Stimulated activated naive CD8-positive, alpha-beta T cell treated with anti-CD3 and anti-CD28 coated beads, Interleukin-15, Interleukin-2, amounts not matched to agents 100 ng/mL and 50 ng/mL, for 24 hours (primary cell): ENCODE results near the gene IRF2BP1.

Experiments used
- H3K27ac Mint-ChIP-seq: one replicate; pipeline ENCODE4 v1.8.0; 2021; ENCODE audit warnings: mild to moderate bottlenecking, mixed read lengths
- H3K27me3 Mint-ChIP-seq: one replicate; pipeline ENCODE4 v1.8.0; 2021; ENCODE audit warnings: mixed read lengths
- H3K36me3 Mint-ChIP-seq: one replicate; pipeline ENCODE4 v1.8.0; 2021; ENCODE audit warnings: low read depth, mixed read lengths
- H3K4me1 Mint-ChIP-seq: one replicate; pipeline ENCODE4 v1.8.0; 2021; ENCODE audit warnings: low read depth, mixed read lengths
- H3K4me3 Mint-ChIP-seq: one replicate; pipeline ENCODE4 v1.8.0; 2021; ENCODE audit warnings: mild to moderate bottlenecking, mixed read lengths
- H3K9me3 Mint-ChIP-seq: one replicate; pipeline ENCODE4 v1.8.0; 2021; ENCODE audit warnings: mixed read lengths

The IRF2BP1 gene, protein sequence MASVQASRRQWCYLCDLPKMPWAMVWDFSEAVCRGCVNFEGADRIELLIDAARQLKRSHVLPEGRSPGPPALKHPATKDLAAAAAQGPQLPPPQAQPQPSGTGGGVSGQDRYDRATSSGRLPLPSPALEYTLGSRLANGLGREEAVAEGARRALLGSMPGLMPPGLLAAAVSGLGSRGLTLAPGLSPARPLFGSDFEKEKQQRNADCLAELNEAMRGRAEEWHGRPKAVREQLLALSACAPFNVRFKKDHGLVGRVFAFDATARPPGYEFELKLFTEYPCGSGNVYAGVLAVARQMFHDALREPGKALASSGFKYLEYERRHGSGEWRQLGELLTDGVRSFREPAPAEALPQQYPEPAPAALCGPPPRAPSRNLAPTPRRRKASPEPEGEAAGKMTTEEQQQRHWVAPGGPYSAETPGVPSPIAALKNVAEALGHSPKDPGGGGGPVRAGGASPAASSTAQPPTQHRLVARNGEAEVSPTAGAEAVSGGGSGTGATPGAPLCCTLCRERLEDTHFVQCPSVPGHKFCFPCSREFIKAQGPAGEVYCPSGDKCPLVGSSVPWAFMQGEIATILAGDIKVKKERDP

DNA sequence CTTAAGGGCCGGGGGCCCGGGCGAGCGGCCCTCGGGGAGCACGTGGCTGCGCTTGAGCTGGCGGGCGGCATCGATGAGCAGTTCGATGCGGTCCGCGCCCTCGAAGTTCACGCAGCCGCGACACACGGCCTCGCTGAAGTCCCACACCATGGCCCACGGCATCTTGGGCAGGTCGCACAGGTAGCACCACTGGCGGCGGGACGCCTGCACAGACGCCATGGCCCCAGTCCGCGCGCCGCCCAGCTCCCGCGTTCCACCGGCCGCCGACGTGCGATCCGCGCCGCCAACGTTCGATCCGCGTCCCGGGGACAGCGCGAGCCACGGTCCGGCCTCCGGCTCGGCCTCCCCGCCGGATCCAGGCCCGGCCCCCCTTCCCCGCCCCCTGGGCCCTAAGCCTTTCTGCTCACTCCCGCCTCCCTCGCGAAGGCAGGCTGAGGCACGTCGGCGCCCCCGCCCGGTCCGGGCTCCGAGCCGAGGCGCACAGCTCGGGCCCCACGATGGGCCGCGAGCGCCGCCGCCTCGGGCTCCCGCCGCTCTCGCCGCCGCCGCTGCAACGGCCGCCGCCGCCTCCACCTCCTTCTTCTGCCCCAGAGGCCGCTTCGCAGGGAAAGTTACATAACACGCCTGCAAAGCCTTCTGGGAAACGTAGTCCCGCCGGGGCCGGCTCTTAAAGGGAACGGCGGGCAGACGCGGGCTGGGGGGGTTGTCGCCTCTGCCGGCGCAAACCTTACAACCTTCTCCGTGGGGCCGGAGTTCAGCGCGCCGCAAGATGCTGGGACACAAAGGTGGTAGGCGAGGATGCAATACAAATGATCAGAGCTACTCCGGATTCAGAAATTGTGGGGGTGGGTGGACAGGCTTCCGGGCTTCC, at the start of gene IRF2BP1:
IRF2BP1 (minus strand) TSS at position 586 of the 871 bp plus-strand sequence; CDS start at position 219, 367 bp downstream.
- Mint-ChIP-seq H3K9me3 (no peaks in the 10 kb centered on the region), H3K36me3 (no peaks in the 10 kb centered on the region)

DNA sequence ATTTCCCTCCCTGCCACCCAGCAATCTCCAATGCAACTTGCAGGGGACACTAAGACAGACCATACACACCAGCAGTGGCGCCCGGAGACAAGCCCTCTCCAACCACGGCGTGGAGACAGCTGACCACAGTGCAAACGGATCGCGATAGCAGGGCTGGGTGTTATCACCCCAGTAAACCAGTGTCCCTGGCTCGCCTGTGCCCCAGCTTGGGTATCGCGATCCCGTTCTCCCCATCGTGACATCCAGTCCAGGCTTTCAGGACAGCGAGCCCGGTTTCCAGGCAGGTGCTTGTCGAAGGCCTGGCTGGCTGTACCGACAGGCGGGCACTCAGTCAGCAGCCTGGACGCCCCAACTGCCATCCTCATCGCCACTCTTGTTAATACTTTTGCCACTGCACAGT, 49.3 kb upstream of the IRF2BP1 start:
- Mint-ChIP-seq H3K36me3 (no peaks in the 10 kb centered on the region), H3K27ac (no peak overlapping the region), H3K4me1 (peaks cover 3% of the 10 kb centered on the region), H3K27me3 (peaks cover 49% of the 10 kb centered on the region), H3K4me3 (no peak overlapping the region), H3K9me3 (no peaks in the 10 kb centered on the region)

More for the DNA sequence above, at the start of gene IRF2BP1:
- Mint-ChIP-seq H3K4me3 (peak within 1 kb of the TSS; percentile 88), H3K27me3 (no peaks in the 10 kb centered on the region), H3K4me1 (peaks cover 36% of the 10 kb centered on the region), H3K27ac (peak within 1 kb of the TSS; percentile 92)

DNA sequence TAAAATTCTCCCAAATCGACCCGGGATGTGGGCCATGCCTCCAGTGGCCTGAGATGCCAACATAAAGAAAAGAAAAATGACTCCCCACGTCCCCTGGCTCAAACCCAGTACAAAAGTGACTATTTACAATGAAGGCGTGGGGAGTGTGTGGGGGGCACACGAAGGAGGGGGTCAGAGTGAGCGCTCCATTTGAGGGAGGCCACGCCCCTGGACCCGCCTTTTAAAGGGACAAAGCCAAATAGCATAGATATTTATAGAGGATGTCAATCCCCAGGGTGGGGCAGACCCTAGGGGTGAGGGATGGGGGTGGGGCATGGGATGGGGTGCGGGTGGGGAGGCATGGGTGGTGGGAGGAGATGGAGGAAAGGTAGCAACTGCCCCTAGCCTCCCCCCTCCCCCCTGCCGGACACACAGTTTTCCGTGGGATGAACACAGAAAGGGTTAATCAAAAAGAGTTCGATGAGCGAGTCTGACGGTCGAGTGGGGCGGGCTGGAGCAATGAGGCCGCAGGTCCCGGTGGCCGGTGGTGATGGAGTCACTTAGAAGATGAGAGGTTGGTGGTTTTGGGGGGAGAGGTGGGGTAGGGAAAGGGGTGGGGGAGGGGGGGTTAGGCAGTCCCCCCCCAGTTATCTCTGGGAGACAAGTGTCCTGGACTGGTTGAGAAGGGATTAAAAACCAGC, 48.8 kb upstream of the IRF2BP1 start:
- Mint-ChIP-seq H3K4me3 (no peak overlapping the region), H3K27ac (no peak overlapping the region)

DNA sequence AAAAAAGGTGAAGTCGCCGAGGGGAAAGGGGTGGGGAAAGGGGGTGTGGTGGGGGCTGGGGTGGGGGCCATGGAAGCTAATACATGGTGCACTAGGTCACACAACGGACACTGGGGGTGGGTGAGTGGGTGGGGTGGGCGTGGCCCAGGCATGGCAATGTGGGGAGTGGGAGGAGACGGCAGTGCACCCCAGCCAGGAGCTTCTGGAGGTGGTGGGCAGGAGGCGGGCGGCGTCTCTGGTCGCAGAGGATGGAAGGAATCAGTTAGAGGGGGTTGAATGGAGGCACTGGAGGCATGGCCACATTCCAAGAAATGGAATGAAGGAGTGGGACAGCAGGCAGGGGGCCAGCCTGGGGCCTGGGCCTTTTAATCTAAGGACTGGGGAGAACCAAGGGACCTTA, 47.8 kb upstream of the IRF2BP1 start:
- H3K27me3 Mint-ChIP-seq, result peaks cover 46% of the 10 kb centered on the region
- H3K9me3 Mint-ChIP-seq, result no peaks in the 10 kb centered on the region
- no peak overlapping the region for H3K27ac Mint-ChIP-seq

More for the DNA sequence above, 48.8 kb upstream of the IRF2BP1 start:
- Mint-ChIP-seq H3K27me3 (peaks cover 50% of the 10 kb centered on the region), H3K4me1 (peaks cover 3% of the 10 kb centered on the region), H3K9me3 (no peaks in the 10 kb centered on the region), H3K36me3 (no peaks in the 10 kb centered on the region)

GRCh38 chr19:45931055-45931454, 45.1 kb upstream of the IRF2BP1 start:
- H3K4me3 Mint-ChIP-seq, result no peak overlapping the region
- peaks cover 36% of the 10 kb centered on the region for H3K27me3 Mint-ChIP-seq
- no peaks in the 10 kb centered on the region for H3K36me3 Mint-ChIP-seq
- no peaks in the 10 kb centered on the region for H3K9me3 Mint-ChIP-seq
- H3K27ac Mint-ChIP-seq, result no peak overlapping the region
- H3K4me1 Mint-ChIP-seq, result peaks cover 10% of the 10 kb centered on the region

More for the DNA sequence above, 47.8 kb upstream of the IRF2BP1 start:
- Mint-ChIP-seq H3K4me1 (peaks cover 1% of the 10 kb centered on the region), H3K36me3 (no peaks in the 10 kb centered on the region), H3K4me3 (no peak overlapping the region)

- H3K27ac Mint-ChIP-seq, result no peak overlapping the region
- H3K4me3 Mint-ChIP-seq, result no peak overlapping the region
- H3K36me3 Mint-ChIP-seq, result no peaks in the 10 kb centered on the region
- peaks cover 23% of the 10 kb centered on the region for H3K27me3 Mint-ChIP-seq
- H3K4me1 Mint-ChIP-seq, result peaks cover 10% of the 10 kb centered on the region
- H3K9me3 Mint-ChIP-seq, result no peaks in the 10 kb centered on the region
These were observed 43.3 kb upstream of the IRF2BP1 start for GRCh38 chr19:45929247-45929646.

DNA sequence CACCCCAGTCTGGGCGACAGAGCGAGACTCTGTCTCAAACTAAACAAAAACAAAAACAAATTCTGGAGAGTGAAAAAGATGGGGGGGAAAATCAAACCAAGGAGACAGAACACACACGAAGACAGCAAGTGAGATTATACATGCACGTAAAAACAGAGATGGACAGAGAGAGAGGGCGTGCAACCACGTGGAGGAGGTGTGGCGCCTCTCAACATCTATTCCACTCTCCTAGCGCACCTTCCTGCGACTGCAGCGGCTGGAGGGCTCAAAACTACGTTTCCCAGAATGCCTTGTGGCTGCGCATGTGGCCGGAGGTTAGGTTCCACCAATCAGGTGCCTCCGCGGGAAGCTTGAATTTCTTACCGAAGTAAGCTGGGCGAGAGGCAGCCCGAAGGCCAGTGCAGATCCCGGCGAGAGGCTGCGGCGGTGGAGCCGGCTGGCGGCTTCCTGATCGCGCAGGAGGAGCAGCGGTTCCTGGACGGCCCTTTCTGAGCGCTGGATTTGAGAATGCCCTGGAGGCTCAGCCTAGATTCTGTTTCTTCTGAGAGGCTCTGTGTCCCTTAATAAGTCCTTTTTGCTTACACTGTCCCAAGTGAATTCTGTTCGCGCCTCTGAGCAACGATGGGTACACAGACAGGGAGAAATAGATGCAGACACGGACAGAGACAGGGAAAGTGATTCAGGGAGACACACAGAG, 41.8 kb upstream of the IRF2BP1 start:
- Mint-ChIP-seq H3K4me1 (peaks cover 10% of the 10 kb centered on the region), H3K27me3 (peaks cover 19% of the 10 kb centered on the region), H3K36me3 (no peaks in the 10 kb centered on the region), H3K27ac (peak overlapping the region; percentile 56), H3K4me3 (peak overlapping the region; percentile 64), H3K9me3 (no peaks in the 10 kb centered on the region)

DNA sequence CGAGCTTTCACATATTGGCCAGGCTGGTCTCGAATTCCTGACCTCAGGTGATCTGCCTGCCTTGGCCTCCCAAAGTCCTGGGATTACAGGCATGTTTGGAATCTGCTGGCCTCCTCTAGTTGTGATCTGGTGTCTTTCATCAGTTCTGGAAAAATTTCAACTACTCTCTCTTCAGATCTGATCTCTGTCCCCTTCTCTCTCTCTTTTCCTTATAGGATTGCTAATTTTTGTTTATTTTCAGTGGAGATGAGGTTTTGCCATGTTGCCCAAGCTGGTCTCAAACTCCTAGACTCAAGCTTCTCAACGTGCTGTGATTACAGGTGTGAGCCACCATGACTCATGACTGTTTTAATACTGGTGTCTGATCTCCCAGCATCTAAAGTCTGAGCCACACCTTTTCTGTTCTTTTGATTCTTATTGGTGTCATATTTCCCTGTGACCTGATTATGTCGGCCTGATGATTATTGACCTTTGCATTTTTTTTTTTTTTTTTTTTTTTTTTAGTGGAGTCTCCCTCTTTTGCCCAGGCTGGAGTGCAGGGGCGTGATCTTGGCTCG, 39.0 kb upstream of the IRF2BP1 start:
- Mint-ChIP-seq H3K27ac (no peak overlapping the region), H3K36me3 (no peaks in the 10 kb centered on the region), H3K27me3 (peaks cover 11% of the 10 kb centered on the region), H3K9me3 (no peaks in the 10 kb centered on the region), H3K4me1 (peaks cover 10% of the 10 kb centered on the region), H3K4me3 (no peak overlapping the region)

DNA sequence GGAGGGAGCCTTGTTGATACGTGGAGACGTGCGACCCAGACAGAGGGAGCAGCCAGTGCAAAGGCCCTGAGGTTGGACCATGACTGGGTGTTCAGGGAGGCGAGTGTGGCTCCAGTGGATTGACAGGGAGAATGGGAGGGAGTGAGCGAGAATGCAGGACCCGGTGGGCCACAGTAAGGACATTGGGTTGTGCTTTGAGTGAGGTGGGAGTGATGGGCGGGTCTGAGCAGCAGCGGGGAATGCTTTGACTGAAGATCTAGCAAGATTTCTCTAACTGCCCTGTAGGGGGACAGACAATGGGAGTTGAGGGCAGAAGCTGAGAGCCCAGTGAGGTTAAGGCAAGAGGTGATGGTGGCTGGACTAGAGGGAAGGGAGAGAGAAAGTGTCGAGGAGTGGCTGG, 36.3 kb upstream of the IRF2BP1 start:
- Mint-ChIP-seq H3K36me3 (no peaks in the 10 kb centered on the region), H3K4me1 (no peaks in the 10 kb centered on the region), H3K9me3 (no peaks in the 10 kb centered on the region), H3K27ac (no peak overlapping the region), H3K4me3 (no peak overlapping the region), H3K27me3 (peaks cover 7% of the 10 kb centered on the region)

GRCh38 chr19:45920458-45920857, 34.5 kb upstream of the IRF2BP1 start:
- no peaks in the 10 kb centered on the region for H3K4me1 Mint-ChIP-seq
- no peaks in the 10 kb centered on the region for H3K9me3 Mint-ChIP-seq
- peaks cover 7% of the 10 kb centered on the region for H3K27me3 Mint-ChIP-seq
- no peaks in the 10 kb centered on the region for H3K36me3 Mint-ChIP-seq
- H3K27ac Mint-ChIP-seq, result no peak overlapping the region
- no peak overlapping the region for H3K4me3 Mint-ChIP-seq

DNA sequence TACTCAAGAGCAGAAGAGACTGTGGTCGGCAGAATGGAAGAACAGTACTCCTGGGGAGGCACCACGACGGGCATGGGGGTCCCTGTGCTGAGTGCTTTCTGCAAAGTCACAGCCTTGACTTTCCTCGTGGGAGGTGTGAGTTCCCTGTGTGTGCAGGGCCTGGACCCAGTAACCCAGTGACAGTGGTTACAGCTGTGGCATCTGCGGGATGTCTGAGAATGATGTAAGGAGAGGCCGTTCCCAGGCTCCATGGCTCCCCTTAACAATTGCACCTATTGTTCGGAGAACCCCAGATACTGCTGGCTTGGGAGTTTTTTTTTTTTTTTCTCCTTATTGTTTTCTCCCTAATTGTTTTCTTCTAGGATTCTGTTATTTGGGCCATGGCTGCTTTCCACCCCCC, 33.7 kb upstream of the IRF2BP1 start:
- Mint-ChIP-seq H3K27ac (no peak overlapping the region), H3K4me3 (no peak overlapping the region), H3K36me3 (no peaks in the 10 kb centered on the region), H3K27me3 (peaks cover 7% of the 10 kb centered on the region), H3K9me3 (no peaks in the 10 kb centered on the region), H3K4me1 (no peaks in the 10 kb centered on the region)

DNA sequence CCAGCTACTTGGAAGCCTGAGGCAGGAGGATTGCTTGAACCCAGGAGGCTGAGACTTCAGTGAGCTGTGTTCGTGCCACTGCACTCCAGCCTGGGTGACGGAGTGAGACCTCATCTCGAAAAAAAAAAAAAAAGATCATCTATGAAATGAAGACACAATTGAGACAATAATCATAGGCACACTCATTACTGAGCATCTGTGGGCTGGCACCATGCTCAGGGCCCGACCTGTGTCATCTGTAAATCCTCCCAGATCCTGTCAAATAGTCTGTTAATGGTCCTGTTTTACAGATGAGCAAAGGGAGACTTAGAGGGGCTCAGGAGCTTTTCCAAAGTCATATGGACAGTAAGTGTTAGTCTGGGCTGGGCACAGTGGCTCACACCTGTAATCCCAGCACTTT, 32.8 kb upstream of the IRF2BP1 start:
- H3K36me3 Mint-ChIP-seq, result no peaks in the 10 kb centered on the region
- no peaks in the 10 kb centered on the region for H3K4me1 Mint-ChIP-seq
- H3K4me3 Mint-ChIP-seq, result no peak overlapping the region
- H3K27ac Mint-ChIP-seq, result no peak overlapping the region
- no peaks in the 10 kb centered on the region for H3K9me3 Mint-ChIP-seq
- peaks cover 7% of the 10 kb centered on the region for H3K27me3 Mint-ChIP-seq

DNA sequence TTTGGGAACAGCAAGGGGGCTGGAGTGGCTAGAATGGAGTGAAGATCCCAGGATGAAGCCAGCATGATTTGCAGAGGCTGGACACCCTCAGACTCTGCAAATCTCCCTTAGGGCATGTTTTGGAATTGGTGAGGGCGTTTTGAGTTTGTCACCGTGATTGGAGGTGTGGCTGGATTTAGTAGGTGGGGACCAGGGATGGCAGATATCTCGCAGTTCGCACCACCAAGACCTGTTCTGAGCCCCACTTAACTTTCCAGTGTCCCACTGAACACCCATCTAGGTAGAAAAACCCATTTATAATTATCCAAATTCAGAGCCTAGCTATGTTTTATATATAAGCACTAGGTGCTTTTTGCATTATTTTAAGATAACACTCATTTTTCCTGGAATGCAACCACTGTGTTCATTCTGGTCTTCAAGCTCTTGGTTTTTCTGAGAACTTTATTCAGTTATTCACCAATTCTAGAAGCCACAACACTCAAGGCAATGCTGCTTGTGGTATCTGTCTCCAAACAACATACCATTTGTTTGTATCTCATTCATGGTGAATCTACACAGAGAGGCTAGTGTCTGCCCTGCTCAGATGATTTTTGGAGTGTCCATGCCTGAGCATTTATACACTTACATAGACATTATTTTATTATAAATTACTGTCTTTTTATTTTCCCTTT, 31.6 kb upstream of the IRF2BP1 start:
- H3K27me3 Mint-ChIP-seq, result peaks cover 17% of the 10 kb centered on the region
- H3K9me3 Mint-ChIP-seq, result no peaks in the 10 kb centered on the region
- H3K27ac Mint-ChIP-seq, result no peak overlapping the region
- H3K4me3 Mint-ChIP-seq, result no peak overlapping the region
- H3K4me1 Mint-ChIP-seq, result no peaks in the 10 kb centered on the region
- no peaks in the 10 kb centered on the region for H3K36me3 Mint-ChIP-seq
